GM06990 (cell line): ENCODE data around the gene MCUR1.
"Not testable (repeated sequence)": the region's sequence is repeated elsewhere in the genome, so short reads cannot be mapped to it uniquely, and the experiment has no call there.

Source experiments
- DNase-seq: peaks from one replicate; pipeline ENCODE4 v3.0.0-alpha.2; 2011; ENCODE audit not compliant: insufficient read length; ENCODE audit errors: extremely low read depth
- H3K27me3 ChIP-seq: replicated peaks from 2 replicates; pipeline ENCODE4 v1.6.0; 2011; ENCODE audit warnings: low read length; ENCODE audit not compliant: control insufficient read depth, insufficient read depth
- H3K36me3 ChIP-seq: 2 replicates; pipeline ENCODE4 v1.5.1; 2011; ENCODE audit warnings: low read length; ENCODE audit not compliant: control insufficient read depth, insufficient read depth
- H3K4me3 ChIP-seq: replicated peaks from 2 replicates; pipeline ENCODE4 v1.5.1; 2011; ENCODE audit warnings: low read depth, mild to moderate bottlenecking, control low read depth, low read length
- CTCF ChIP-seq: IDR thresholded peaks from 2 replicates; pipeline ENCODE4 v1.5.1; 2011; ENCODE audit warnings: low read length, control low read depth, mild to moderate bottlenecking, inconsistent platforms; ENCODE audit not compliant: insufficient read depth, poor library complexity, severe bottlenecking

The MCUR1 gene

DNA sequence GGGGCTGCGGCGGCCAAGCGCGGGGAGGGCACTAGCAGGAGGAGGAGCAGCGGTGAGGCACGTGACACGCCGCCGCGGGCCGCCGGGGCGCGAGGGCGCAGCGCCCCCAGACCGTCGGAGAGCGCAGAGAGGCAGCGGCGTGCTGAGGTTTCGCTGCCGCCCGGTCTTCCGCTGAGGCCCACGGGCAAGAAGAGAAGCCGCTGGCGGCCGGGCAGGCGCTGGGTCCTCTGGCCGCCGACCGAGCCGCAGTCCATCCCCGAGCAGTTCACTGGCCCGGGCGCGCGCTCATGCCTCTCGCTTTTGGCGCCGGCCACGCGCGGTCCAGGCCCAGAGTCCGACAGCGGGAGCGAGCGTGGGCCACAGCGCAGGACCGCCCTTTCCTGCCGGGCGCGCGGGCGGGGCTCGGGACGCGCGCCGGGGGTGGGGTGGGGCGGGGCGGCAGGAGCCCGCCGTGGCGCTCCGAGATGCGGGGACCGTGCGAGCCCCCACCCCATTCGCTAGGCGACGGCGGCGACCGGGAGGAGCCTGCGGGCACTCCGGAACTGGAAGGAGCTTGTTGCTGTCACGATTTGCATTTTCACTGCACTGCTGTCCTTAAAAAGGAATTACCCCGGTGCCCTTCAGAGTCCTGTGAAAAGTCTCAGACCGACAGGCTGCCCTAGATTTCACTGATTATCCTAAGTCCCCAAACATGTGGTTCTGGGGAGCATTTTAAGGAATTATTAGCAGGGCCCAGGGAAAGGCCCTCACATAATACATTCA, at the start of gene MCUR1:
Gene MCUR1 (minus strand): TSS at position 382 of the 762 bp plus-strand sequence. CDS start 128 bp downstream, at position 254.
- TF ChIP-seq CTCF, result no peak
- H3K27me3 ChIP-seq, result no peaks in the 10 kb centered on the region
- H3K36me3 ChIP-seq, result no peaks in the 10 kb centered on the region
- H3K4me3 ChIP-seq, result peak within 1 kb of the TSS; percentile 92
- peak; percentile 96 for DNase-seq

DNA sequence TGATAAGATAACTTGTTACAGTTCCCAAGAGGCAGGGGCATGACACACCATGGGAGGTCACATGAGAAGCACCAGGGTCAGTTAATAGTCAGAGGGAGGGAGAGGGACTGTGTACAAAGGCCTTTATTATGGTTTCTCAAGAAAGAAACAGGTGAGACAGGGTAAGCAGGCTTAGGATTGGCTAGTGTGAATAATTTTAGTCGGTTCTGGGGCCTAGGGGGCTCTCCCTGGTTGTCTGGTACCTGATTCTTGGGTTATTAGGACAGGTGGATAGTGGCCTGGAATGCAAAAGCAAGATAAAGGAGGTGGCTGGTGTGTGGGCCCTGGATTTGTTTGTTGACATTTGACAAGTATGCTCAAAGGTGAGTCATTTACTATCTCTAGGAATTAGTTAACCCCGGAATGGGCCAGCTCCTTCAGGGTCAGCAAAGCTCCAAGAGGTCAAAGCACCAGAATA, 49.4 kb upstream of the MCUR1 start:
- TF ChIP-seq CTCF, result no peak

GRCh38 chr6:13860556-13861185, 46.3 kb upstream of the MCUR1 start:
- not testable (repeated sequence) for H3K4me3 ChIP-seq, H3K27me3 ChIP-seq, H3K36me3 ChIP-seq, DNase-seq

More for the DNA sequence above, 49.4 kb upstream of the MCUR1 start:
- Histone ChIP-seq H3K4me3 (no peak overlapping the region), H3K36me3 (no peaks in the 10 kb centered on the region), H3K27me3 (no peaks in the 10 kb centered on the region)
- DNase-seq, result no peak

DNA sequence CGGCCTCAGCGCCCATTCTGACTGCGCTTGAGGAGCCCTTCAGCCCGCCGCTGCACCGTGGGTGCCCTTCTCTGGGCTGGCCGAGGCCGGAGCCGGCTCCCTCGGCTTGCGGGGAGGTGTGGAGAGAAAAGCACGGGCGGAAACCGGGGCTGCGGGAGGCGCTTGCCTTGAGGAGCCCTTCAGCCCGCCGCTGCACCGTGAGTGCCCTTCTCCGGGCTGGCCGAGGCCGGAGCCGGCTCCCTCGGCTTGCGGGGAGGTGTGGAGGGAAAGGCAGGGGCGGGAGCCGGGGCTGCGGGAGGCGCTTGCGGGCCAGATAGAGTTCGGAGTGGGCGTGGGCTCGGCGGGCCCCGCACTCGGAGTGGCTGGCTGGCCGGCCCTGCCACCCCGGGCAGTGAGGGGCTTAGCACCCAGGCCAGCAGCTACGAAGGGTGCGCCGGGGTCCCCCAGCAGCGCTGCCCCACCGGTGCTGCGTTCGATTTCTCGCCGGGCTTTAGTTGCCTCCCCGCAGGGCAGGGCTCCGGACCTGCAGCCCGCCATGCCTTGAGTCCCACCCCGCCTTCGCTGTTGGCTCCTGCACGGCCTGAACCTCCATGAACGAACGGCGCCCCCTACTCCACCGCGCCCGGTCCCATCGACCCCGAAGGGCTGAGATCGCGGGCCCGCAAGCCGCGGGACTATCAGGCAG, 45.7 kb upstream of the MCUR1 start:
- H3K36me3 ChIP-seq, result no peaks in the 10 kb centered on the region
- no peak for TF ChIP-seq CTCF
- no peaks in the 10 kb centered on the region for H3K27me3 ChIP-seq
- no peak overlapping the region for H3K4me3 ChIP-seq
- no peak for DNase-seq

- no peaks in the 10 kb centered on the region for H3K27me3 ChIP-seq
- TF ChIP-seq CTCF, result no peak
- DNase-seq, result no peak
- no peaks in the 10 kb centered on the region for H3K36me3 ChIP-seq
- no peak overlapping the region for H3K4me3 ChIP-seq
Observed at GRCh38 chr6:13854716-13855250, 40.4 kb upstream of the MCUR1 start.

GRCh38 chr6:13853871-13854270, 39.5 kb upstream of the MCUR1 start:
- Histone ChIP-seq H3K4me3 (no peak overlapping the region), H3K36me3 (no peaks in the 10 kb centered on the region), H3K27me3 (peaks cover under 1% of the 10 kb centered on the region)
- DNase-seq, result no peak
- no peak for TF ChIP-seq CTCF
